GM12891 (cell line): ENCODE measurements around the gene PITX2.

ENCODE experiments used
- DNase-seq: peaks from one replicate; pipeline ENCODE4 v3.0.0; 2011; ENCODE audit warnings: low spot score; ENCODE audit not compliant: insufficient read length
- FAIRE-seq: peaks from 2 replicates; lab custom pipeline; 2011; peaks lifted over from hg19 to GRCh38; lab: Jason Lieb, UNC
- PAX5 ChIP-seq: IDR thresholded peaks from 2 replicates; pipeline ENCODE4 v1.6.1; 2011; ENCODE audit warnings: low read length, moderate library complexity, mild to moderate bottlenecking; ENCODE audit not compliant: insufficient read depth, severe bottlenecking
- POLR2A ChIP-seq: IDR thresholded peaks from 2 replicates; pipeline ENCODE4 v1.6.1; 2011; ENCODE audit warnings: low read depth, low read length, control low read depth
- POLR2AphosphoS5 ChIP-seq: IDR thresholded peaks from 2 replicates; pipeline ENCODE4 v1.6.1; 2011; ENCODE audit warnings: low read depth, low read length, control low read depth
- POU2F2 ChIP-seq: IDR thresholded peaks from 2 replicates; pipeline ENCODE4 v1.6.1; 2011; ENCODE audit warnings: low read depth, mild to moderate bottlenecking, control low read depth, low read length, moderate library complexity
- SPI1 ChIP-seq: IDR thresholded peaks from 2 replicates; pipeline ENCODE4 v1.6.1; 2011; ENCODE audit warnings: low read depth, low read length, control low read depth
- TAF1 ChIP-seq: IDR thresholded peaks from 2 replicates; pipeline ENCODE4 v1.6.1; 2011; ENCODE audit warnings: low read depth, low read length, control low read depth

Gene PITX2

GRCh38 chr4:110654254-110654635 lies 31.4 kb upstream of the PITX2 start:
- TF ChIP-seq PAX5 (no peak), SPI1 (no peak), POU2F2 (no peak), POLR2A (no peak), POLR2AphosphoS5 (no peak), TAF1 (no peak)
- FAIRE-seq (no peak), DNase-seq (no peak)

GRCh38 chr4:110653321-110654253 lies 30.7 kb upstream of the PITX2 start:
- no peak for DNase-seq
- FAIRE-seq = no peak
- no peak for TF ChIP-seq SPI1

DNA sequence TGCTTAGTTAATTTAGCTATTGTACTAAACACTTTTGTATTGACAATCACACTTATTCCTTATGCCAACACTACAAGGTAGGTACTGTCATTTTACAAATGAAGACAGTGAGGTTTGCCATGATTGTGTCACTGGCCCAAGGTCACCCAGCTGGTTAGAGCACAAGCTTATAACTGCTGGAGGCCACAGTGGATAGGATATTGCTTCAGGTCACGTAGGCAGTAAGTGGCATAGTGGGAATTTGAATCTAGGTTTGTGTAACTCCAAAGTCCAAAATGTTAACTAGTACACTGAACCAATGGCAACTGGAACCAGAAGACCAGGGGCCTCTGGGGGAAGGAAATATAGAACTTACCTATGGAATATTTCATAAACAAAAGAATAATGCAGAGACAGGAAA lies 21.1 kb upstream of the PITX2 start:
- DNase-seq (no peak), FAIRE-seq (no peak)
- TF ChIP-seq SPI1 (no peak), POLR2A (no peak), POLR2AphosphoS5 (no peak), TAF1 (no peak), PAX5 (no peak), POU2F2 (no peak)

- no peak for TF ChIP-seq POLR2AphosphoS5
- DNase-seq = no peak
- no peak for FAIRE-seq
These were observed 20.2 kb upstream of the PITX2 start for GRCh38 chr4:110643096-110643495.

DNA sequence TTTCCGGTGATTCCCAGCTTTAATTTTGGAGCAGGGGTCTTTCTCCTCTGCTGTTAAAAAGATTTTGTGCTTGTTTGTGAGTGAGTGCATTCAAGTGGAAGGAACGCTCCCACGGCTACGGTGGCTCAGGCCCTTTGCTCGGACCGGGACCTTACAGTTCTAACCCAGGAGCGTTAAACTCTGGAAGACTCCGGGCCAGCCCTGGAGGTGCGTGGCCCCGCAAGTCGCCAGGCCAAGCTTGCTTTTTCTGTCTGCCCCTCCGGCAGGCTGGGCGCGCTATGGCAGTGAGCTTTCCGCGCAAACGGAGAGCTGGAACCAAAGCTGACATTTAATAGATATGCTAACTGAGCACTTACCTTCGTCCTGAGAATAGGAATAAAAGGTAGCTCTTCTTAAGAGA lies 18.3 kb upstream of the PITX2 start:
- TF ChIP-seq POLR2AphosphoS5 (no peak), PAX5 (no peak), POU2F2 (no peak), SPI1 (no peak), TAF1 (no peak), POLR2A (no peak)
- DNase-seq = no peak
- FAIRE-seq = no peak

- no peak for DNase-seq
- FAIRE-seq = no peak
- TF ChIP-seq POLR2AphosphoS5 (no peak), TAF1 (no peak)
These were observed 17.7 kb upstream of the PITX2 start for GRCh38 chr4:110640576-110640975.

- no peak for TF ChIP-seq POU2F2
- TF ChIP-seq POLR2AphosphoS5 = no peak
- no peak for TF ChIP-seq SPI1
- no peak for DNase-seq
- FAIRE-seq = no peak
These were observed 16.6 kb upstream of the PITX2 start for GRCh38 chr4:110639207-110640090.

DNA sequence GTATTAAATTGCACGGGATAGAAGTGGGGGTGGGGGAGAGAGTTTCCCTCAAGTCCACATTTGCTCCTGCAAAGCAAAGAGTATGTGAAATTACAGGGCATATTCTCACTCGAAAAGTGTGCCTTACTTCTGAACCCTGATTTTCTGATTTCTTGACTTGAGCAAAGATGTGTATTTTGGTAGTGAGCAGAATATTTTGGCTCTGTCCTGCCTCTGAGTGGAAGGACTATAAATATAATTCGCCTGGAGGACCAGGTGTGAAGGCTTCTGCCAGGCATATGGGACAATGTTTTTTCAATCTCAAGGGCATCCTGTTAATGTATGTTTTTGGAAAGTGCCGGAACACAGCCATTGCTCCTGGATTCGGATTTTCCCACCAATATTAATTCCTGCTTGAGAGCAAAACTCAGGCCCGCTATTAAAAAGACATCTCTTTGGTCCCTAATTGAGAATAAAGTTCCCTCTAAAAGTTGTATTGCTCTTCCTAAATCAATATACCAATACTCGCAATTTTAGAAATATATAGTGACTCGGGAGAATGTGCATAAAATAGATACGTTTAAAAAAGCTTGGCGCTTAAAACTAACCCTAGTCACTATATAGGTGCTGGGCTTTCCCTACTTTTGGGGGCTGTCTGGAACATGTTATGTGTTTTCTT lies 15.3 kb upstream of the PITX2 start:
- no peak for FAIRE-seq
- TF ChIP-seq TAF1 (no peak), POLR2AphosphoS5 (no peak)

DNA sequence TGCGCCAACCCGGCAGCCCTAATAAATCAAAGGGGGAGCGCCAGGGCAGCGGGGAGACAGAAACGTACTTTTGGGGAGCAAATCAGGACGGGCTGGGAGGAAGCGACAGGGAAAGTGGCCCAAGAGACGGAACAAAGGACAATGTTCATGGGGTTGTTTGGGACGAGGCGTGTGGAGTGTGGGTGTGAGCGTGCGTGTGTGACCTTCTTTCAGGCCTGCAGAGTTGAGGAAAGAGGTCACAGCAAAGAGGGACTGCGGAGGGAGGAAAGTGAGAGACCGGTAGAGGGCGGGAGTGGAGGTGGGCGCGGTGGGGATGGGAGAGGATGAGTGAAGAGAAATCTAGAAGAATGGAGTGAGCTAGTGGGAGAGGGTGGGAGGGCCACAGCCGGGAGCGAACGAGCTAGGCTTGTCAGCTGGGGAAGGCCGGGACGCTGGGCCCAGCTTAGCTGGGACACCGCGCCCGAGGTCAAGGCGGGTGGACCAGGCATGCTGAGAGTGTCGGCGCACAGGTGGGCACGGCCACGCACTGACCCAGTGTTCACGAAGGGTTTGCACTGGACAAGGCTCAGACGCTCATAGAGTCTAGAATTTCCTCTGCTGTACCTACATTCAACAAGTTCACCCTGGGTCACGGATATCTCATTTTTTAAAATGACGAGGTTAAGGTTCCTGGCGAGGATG lies 14.7 kb upstream of the PITX2 start:
- no peak for TF ChIP-seq SPI1
- no peak for TF ChIP-seq POU2F2
- TF ChIP-seq PAX5 = no peak
- no peak for TF ChIP-seq POLR2A
- no peak for TF ChIP-seq TAF1
- no peak for TF ChIP-seq POLR2AphosphoS5
- no peak for FAIRE-seq
- no peak for DNase-seq

More for the DNA sequence above, 15.3 kb upstream of the PITX2 start:
- DNase-seq = no peak

GRCh38 chr4:110636680-110637407 lies 14.0 kb upstream of the PITX2 start:
- DNase-seq = no peak
- TF ChIP-seq PAX5 = no peak
- no peak for TF ChIP-seq POU2F2
- no peak for TF ChIP-seq POLR2AphosphoS5
- TF ChIP-seq SPI1 = no peak
- no peak for TF ChIP-seq TAF1
- TF ChIP-seq POLR2A = no peak
- no peak for FAIRE-seq
